OCI-LY1 (cell line): Measurements from ENCODE around the gene ZNF296.

ENCODE experiments used
- H2AFZ ChIP-seq: fragments of 200-600 bp; sonication (generic), shearing (Covaris generic); 2 replicates; pipeline ENCODE4 v1.6.0; 2014; ENCODE audit warnings: antibody characterized with exemption, mild to moderate bottlenecking, low read length
- H3F3A ChIP-seq: fragments of 200-600 bp; sonication (generic), shearing (Covaris generic); 2 replicates; pipeline ENCODE4 v1.6.0; 2014; ENCODE audit warnings: mild to moderate bottlenecking, antibody characterized with exemption, low read length, moderate library complexity; ENCODE audit not compliant: insufficient read depth
- H3K27ac ChIP-seq: fragments of 200-600 bp; sonication (generic); 2 replicates; pipeline ENCODE4 v1.5.1; 2014; ENCODE audit warnings: low read length, mixed run types, mild to moderate bottlenecking, low read depth; ENCODE audit not compliant: poor library complexity, severe bottlenecking
- H3K27me3 ChIP-seq: fragments of 200-600 bp; sonication (generic); 2 replicates; pipeline ENCODE4 v1.6.0; 2014; ENCODE audit warnings: antibody characterized with exemption, mild to moderate bottlenecking, low read length, moderate library complexity; ENCODE audit not compliant: insufficient read depth
- H3K36me3 ChIP-seq: fragments of 200-600 bp; sonication (generic); 2 replicates; pipeline ENCODE4 v1.6.1; 2014; ENCODE audit warnings: mild to moderate bottlenecking, antibody characterized with exemption, low read length, moderate library complexity, mixed read lengths; ENCODE audit not compliant: insufficient read depth
- H3K4me1 ChIP-seq: fragments of 200-600 bp; sonication (generic); 2 replicates; pipeline ENCODE4 v1.5.1; 2014; ENCODE audit warnings: mild to moderate bottlenecking, low read length, moderate library complexity; ENCODE audit not compliant: insufficient read depth, severe bottlenecking
- H3K4me2 ChIP-seq: fragments of 200-600 bp; sonication (generic), shearing (Covaris generic); 2 replicates; pipeline ENCODE4 v1.6.1; 2014; ENCODE audit warnings: low read length
- H3K4me3 ChIP-seq: fragments of 200-600 bp; sonication (generic); 2 replicates; pipeline ENCODE4 v1.5.1; 2014; ENCODE audit warnings: low read length, low read depth, mild to moderate bottlenecking, mixed read lengths; ENCODE audit not compliant: poor library complexity, severe bottlenecking
- H3K79me2 ChIP-seq: fragments of 200-600 bp; shearing (Covaris generic); 2 replicates; pipeline ENCODE4 v1.6.1; 2016; ENCODE audit warnings: mixed run types, low read length, mixed read lengths; ENCODE audit not compliant: insufficient read depth
- H3K9ac ChIP-seq: fragments of 200-600 bp; sonication (generic), shearing (Covaris generic); 2 replicates; pipeline ENCODE4 v1.6.1; 2014; ENCODE audit warnings: mild to moderate bottlenecking, low read length, mixed read lengths
- H3K9me2 ChIP-seq: fragments of 200-600 bp; sonication (generic), shearing (Covaris generic); 2 replicates; pipeline ENCODE4 v1.6.1; 2014; ENCODE audit warnings: low read depth, mild to moderate bottlenecking, low read length, mixed read lengths
- H3K9me3 ChIP-seq: fragments of 200-600 bp; shearing (Covaris generic); 2 replicates; pipeline ENCODE4 v1.6.1; 2014; ENCODE audit warnings: low read length, mixed read lengths
- H4K20me1 ChIP-seq: fragments of 200-600 bp; sonication (generic), shearing (Covaris generic); 2 replicates; pipeline ENCODE4 v1.6.0; 2016; ENCODE audit warnings: mild to moderate bottlenecking, low read length; ENCODE audit not compliant: insufficient read depth
- CTCF ChIP-seq: fragments of 200-600 bp; sonication (generic), shearing (Covaris generic); IDR thresholded peaks from 2 replicates; pipeline ENCODE4 v1.5.1; 2017; ENCODE audit warnings: mild to moderate bottlenecking, antibody characterized with exemption, low read length, moderate library complexity, mixed read lengths
- EZH2 ChIP-seq: fragments of 200-600 bp; sonication (generic), shearing (Covaris generic); IDR thresholded peaks from 2 replicates; pipeline ENCODE4 v1.8.0; 2017; ENCODE audit warnings: borderline replicate concordance, mixed run types, mild to moderate bottlenecking, antibody characterized with exemption, low read length, moderate library complexity, mixed read lengths

ZNF296 gene

GRCh38 chr19:45059258-45059965 lies 16.9 kb downstream of the ZNF296 start:
- no peaks in the 10 kb centered on the region for H4K20me1 ChIP-seq
- no peak overlapping the region for H3K9ac ChIP-seq
- no peak overlapping the region for H3K4me3 ChIP-seq
- TF ChIP-seq CTCF, result peak; percentile 92
- TF ChIP-seq EZH2, result no peak
- H3F3A ChIP-seq, result no peaks in the 10 kb centered on the region
- H3K9me3 ChIP-seq, result no peaks in the 10 kb centered on the region
- no peaks in the 10 kb centered on the region for H3K9me2 ChIP-seq
- peak overlapping the region; percentile 60 for H3K27ac ChIP-seq
- peaks cover 12% of the 10 kb centered on the region for H3K4me1 ChIP-seq
- H3K27me3 ChIP-seq, result no peaks in the 10 kb centered on the region
- H3K4me2 ChIP-seq, result no peak overlapping the region
- no peaks in the 10 kb centered on the region for H3K79me2 ChIP-seq
- H3K36me3 ChIP-seq, result peaks cover 92% of the 10 kb centered on the region
- no peak overlapping the region for H2AFZ ChIP-seq

DNA sequence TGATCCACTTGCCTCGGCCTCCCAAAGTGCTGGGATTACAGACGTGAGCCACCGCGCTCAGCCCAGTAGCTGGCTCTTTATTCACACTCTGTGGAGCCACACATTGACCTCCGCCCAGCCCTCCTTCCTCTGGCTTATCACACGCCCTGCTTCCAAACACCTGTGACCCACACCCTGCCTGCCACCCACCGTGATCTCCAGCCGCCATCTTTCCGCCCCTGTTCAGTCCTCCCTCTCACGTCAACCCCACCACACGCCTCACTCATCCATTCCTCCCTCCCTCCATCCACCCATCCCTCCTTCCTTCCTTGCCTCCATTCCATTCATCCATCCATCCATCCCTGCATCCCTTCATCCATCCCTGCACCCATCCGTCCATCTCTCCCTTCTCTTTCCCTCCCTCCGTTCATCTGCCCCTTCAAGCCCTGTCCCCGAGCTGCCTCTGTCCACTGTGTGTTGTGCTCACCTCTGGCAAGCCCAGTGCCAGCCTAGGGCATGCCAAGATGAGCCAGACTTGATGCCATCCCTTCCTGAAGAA lies 17.6 kb downstream of the ZNF296 start:
- no peak overlapping the region for H3K4me3 ChIP-seq
- H3F3A ChIP-seq, result no peaks in the 10 kb centered on the region
- H2AFZ ChIP-seq, result no peak overlapping the region
- no peak overlapping the region for H3K9ac ChIP-seq
- H3K4me1 ChIP-seq, result peaks cover 12% of the 10 kb centered on the region
- no peaks in the 10 kb centered on the region for H3K27me3 ChIP-seq
- H3K27ac ChIP-seq, result peak overlapping the region; percentile 60
- no peaks in the 10 kb centered on the region for H3K79me2 ChIP-seq
- TF ChIP-seq EZH2 (no peak), CTCF (no peak)
- no peaks in the 10 kb centered on the region for H4K20me1 ChIP-seq
- no peaks in the 10 kb centered on the region for H3K9me3 ChIP-seq
- no peak overlapping the region for H3K4me2 ChIP-seq
- H3K36me3 ChIP-seq, result peaks cover 92% of the 10 kb centered on the region
- H3K9me2 ChIP-seq, result no peaks in the 10 kb centered on the region

GRCh38 chr19:45057444-45057843 lies 18.8 kb downstream of the ZNF296 start:
- H3K27ac ChIP-seq, result peak overlapping the region; percentile 68
- H4K20me1 ChIP-seq, result no peaks in the 10 kb centered on the region
- no peak overlapping the region for H3K9ac ChIP-seq
- no peak overlapping the region for H2AFZ ChIP-seq
- H3K4me2 ChIP-seq, result no peak overlapping the region
- H3K9me2 ChIP-seq, result no peaks in the 10 kb centered on the region
- H3K4me1 ChIP-seq, result peaks cover 15% of the 10 kb centered on the region
- no peaks in the 10 kb centered on the region for H3K79me2 ChIP-seq
- H3F3A ChIP-seq, result no peaks in the 10 kb centered on the region
- H3K27me3 ChIP-seq, result no peaks in the 10 kb centered on the region
- H3K9me3 ChIP-seq, result no peaks in the 10 kb centered on the region
- TF ChIP-seq EZH2 (no peak), CTCF (no peak)
- H3K4me3 ChIP-seq, result no peak overlapping the region
- H3K36me3 ChIP-seq, result peaks cover 93% of the 10 kb centered on the region
